Naive thymus-derived CD4-positive, alpha-beta T cell (primary cell): ENCODE data around the gene FBN1. TPM values are rescaled to one million over a fixed set of nuclear protein-coding genes. Genes with fewer than 3 reads are reported as not detected.

Source experiments
- ATAC-seq: fragments of 150-1000 bp; cut with Tn5 transposase; 2 replicates; pipeline ENCODE4 v1.10.0; 2021; ENCODE audit warnings: mild to moderate bottlenecking, moderate library complexity
- CTCF ChIA-PET: fragments of 350-600 bp; sonication (Branson Sonifier 250); formaldehyde crosslinking; loops from one replicate; lab custom pipeline; 2021; ENCODE audit warnings: antibody characterized with exemption; lab: Charles Lee
- POLR2A ChIA-PET: fragments of 350-600 bp; sonication (Branson Sonifier 250); formaldehyde crosslinking; loops from one replicate; lab custom pipeline; 2021; ENCODE audit warnings: antibody characterized with exemption, inconsistent platforms; lab: Charles Lee
- DNase-seq, 9 donors: peaks; one replicate each; pipeline versions ENCODE4 v3.0.0 to v3.0.0-alpha.2; 2020 to 2022; ENCODE audit warnings: mixed read lengths in 1 of 9
- H3K27ac ChIP-seq: one replicate; pipeline ENCODE4 v1.7.0; 2013; ENCODE audit warnings: mild to moderate bottlenecking, low read depth, low read length, moderate library complexity
- H3K27me3 ChIP-seq, 2 donors: one replicate each; pipeline ENCODE4 v1.7.0; 2013; ENCODE audit warnings: low read length in 2 of 2, mild to moderate bottlenecking in 2 of 2, moderate library complexity in 2 of 2; ENCODE audit not compliant: control insufficient read depth in 2 of 2, insufficient read depth in 2 of 2
- H3K36me3 ChIP-seq, 3 experiments: 1 replicate in 2 of 3; 2 replicates in 1 of 3; pipeline ENCODE4 v1.7.0; 2013; ENCODE audit warnings: low read length in 3 of 3, mild to moderate bottlenecking in 3 of 3, moderate library complexity in 1 of 3; ENCODE audit not compliant: insufficient read depth in 3 of 3, control insufficient read depth in 2 of 3
- H3K4me1 ChIP-seq, 2 donors: one replicate each; pipeline ENCODE4 v1.7.0; 2013; ENCODE audit warnings: low read length in 2 of 2, mild to moderate bottlenecking in 2 of 2, moderate library complexity in 1 of 2; ENCODE audit not compliant: control insufficient read depth in 2 of 2, insufficient read depth in 2 of 2
- H3K4me3 ChIP-seq: 2 replicates; pipeline ENCODE4 v1.7.0; 2013; ENCODE audit warnings: mild to moderate bottlenecking, low read length
- H3K9me3 ChIP-seq, 3 experiments: 1 replicate in 2 of 3; 2 replicates in 1 of 3; pipeline ENCODE4 v1.7.0; 2013; ENCODE audit warnings: low read length in 3 of 3; ENCODE audit not compliant: control insufficient read depth in 2 of 3
- H3K27ac Mint-ChIP-seq, 9 donors: one replicate each; pipeline ENCODE4 v1.8.0; 2020 to 2022; ENCODE audit warnings: mixed read lengths in 9 of 9, mild to moderate bottlenecking in 8 of 9, moderate library complexity in 5 of 9, inconsistent platforms in 2 of 9
- H3K27me3 Mint-ChIP-seq, 5 donors: one replicate each; pipeline ENCODE4 v1.8.0; 2021 to 2022; ENCODE audit warnings: mixed read lengths in 5 of 5, mild to moderate bottlenecking in 1 of 5
- H3K36me3 Mint-ChIP-seq, 5 donors: one replicate each; pipeline ENCODE4 v1.8.0; 2020 to 2022; ENCODE audit warnings: mixed read lengths in 5 of 5, mild to moderate bottlenecking in 3 of 5, inconsistent platforms in 1 of 5
- H3K4me1 Mint-ChIP-seq, 7 donors: one replicate each; pipeline ENCODE4 v1.8.0; 2020 to 2022; ENCODE audit warnings: mixed read lengths in 7 of 7, mild to moderate bottlenecking in 3 of 7, inconsistent platforms in 1 of 7
- H3K4me3 Mint-ChIP-seq, 10 donors: one replicate each; pipeline ENCODE4 v1.8.0; 2020 to 2022; ENCODE audit warnings: mild to moderate bottlenecking in 10 of 10, mixed read lengths in 10 of 10, moderate library complexity in 6 of 10, inconsistent platforms in 2 of 10
- H3K9me3 Mint-ChIP-seq, 11 donors: one replicate each; pipeline ENCODE4 v1.8.0; 2020 to 2022; ENCODE audit warnings: mixed read lengths in 11 of 11, mild to moderate bottlenecking in 4 of 11, inconsistent platforms in 1 of 11, moderate library complexity in 1 of 11
- intact Hi-C, 2 donors: fragments of 100-400 bp; cut with micrococcal nuclease; formaldehyde crosslinking; loops; one replicate each; pipeline ENCODE4 v1.15.1; 2023
- polyA plus RNA-seq, 2 donors: library from polyadenylated mRNA; unstranded; fragments of 300-500 nt; fragmentation: Illumina TruSeq; gene quantifications; one replicate each; pipeline ENCODE4 v1.2.3, GENCODE V29; 2021
- total RNA-seq, 6 experiments: library from RNA in 5 of 6; stranded (reverse) in 5 of 6; gene quantifications; 1 replicate in 5 of 6; 2 replicates in 1 of 6; pipeline ENCODE4 v1.2.3 and lab custom pipeline; 2021 to 2026

Gene FBN1
- total and polyA plus RNA-seq, 7 experiments from 2014 or later = 0.03 to 1.3 (median 0.61) TPM; not detected in 1

- Histone ChIP-seq H3K4me1 (no peaks in the 10 kb centered on the region), H3K36me3 (no peaks in the 10 kb centered on the region), H3K4me3 (no peak overlapping the region), H3K27me3 (peaks cover 0 to 2% of the 10 kb centered on the region in 2 donors), H3K9me3 (no peaks in the 10 kb centered on the region), H3K27ac (no peak overlapping the region)
- H3K36me3 Mint-ChIP-seq = no peaks in the 10 kb centered on the region
- H3K4me3 Mint-ChIP-seq = no peak overlapping the region
- no peaks in the 10 kb centered on the region for H3K9me3 Mint-ChIP-seq
- DNase-seq = no peak
- peaks cover 0 to 25% (median 14%) of the 10 kb centered on the region in 5 donors for H3K27me3 Mint-ChIP-seq
- ATAC-seq = no peak
- H3K4me1 Mint-ChIP-seq = no peaks in the 10 kb centered on the region
- intact Hi-C loops = no loop called here
- ChIA-PET CTCF (no interaction called here), POLR2A (no interaction called here)
- H3K27ac Mint-ChIP-seq = no peak overlapping the region
Measured at GRCh38 chr15:48653216-48653615, 7.7 kb upstream of the FBN1 start.

GRCh38 chr15:48652510-48653076, 7.1 kb upstream of the FBN1 start:
- H3K4me1 ChIP-seq = no peaks in the 10 kb centered on the region
- H3K27ac ChIP-seq = no peak overlapping the region
- no peaks in the 10 kb centered on the region for H3K36me3 ChIP-seq
- POLR2A ChIA-PET = no interaction called here
- no peaks in the 10 kb centered on the region for H3K36me3 Mint-ChIP-seq
- no peak overlapping the region for H3K27ac Mint-ChIP-seq
- intact Hi-C loops = no loop called here
- H3K27me3 Mint-ChIP-seq = peaks cover 0 to 29% (median 14%) of the 10 kb centered on the region in 5 donors
- H3K4me3 Mint-ChIP-seq = no peak overlapping the region
- H3K4me1 Mint-ChIP-seq = no peaks in the 10 kb centered on the region
- no peaks in the 10 kb centered on the region for H3K9me3 Mint-ChIP-seq
- ATAC-seq (no peak), DNase-seq (no peak)
- no peak overlapping the region for H3K4me3 ChIP-seq
- peaks cover 0 to 2% of the 10 kb centered on the region in 2 donors for H3K27me3 ChIP-seq
- CTCF ChIA-PET = no interaction called here
- no peaks in the 10 kb centered on the region for H3K9me3 ChIP-seq

GRCh38 chr15:48650931-48651330, 5.4 kb upstream of the FBN1 start:
- CTCF ChIA-PET = no interaction called here
- Histone ChIP-seq H3K9me3 (no peaks in the 10 kb centered on the region), H3K27me3 (peaks cover 0 to 2% of the 10 kb centered on the region in 2 donors), H3K36me3 (no peaks in the 10 kb centered on the region), H3K27ac (no peak overlapping the region), H3K4me3 (no peak overlapping the region), H3K4me1 (no peaks in the 10 kb centered on the region)
- intact Hi-C loops = no loop called here
- H3K4me1 Mint-ChIP-seq = peaks cover 0 to 3% (median 0%) of the 10 kb centered on the region in 7 donors
- no peak overlapping the region for H3K27ac Mint-ChIP-seq
- ATAC-seq (no peak), DNase-seq (no peak)
- no peaks in the 10 kb centered on the region for H3K9me3 Mint-ChIP-seq
- POLR2A ChIA-PET = no interaction called here
- peaks cover 0 to 3% (median 0%) of the 10 kb centered on the region in 5 donors for H3K36me3 Mint-ChIP-seq
- peaks cover 12 to 37% (median 21%) of the 10 kb centered on the region in 5 donors for H3K27me3 Mint-ChIP-seq
- no peak overlapping the region for H3K4me3 Mint-ChIP-seq

- intact Hi-C loops = no loop called here
Measured at GRCh38 chr15:48647962-48648361, 2.5 kb upstream of the FBN1 start.

GRCh38 chr15:48646331-48646730, 822 bp upstream of the FBN1 start:
- intact Hi-C loops = no loop called here
- peaks cover 0 to 3% of the 10 kb centered on the region in 2 donors for H3K27me3 ChIP-seq
- Mint-ChIP-seq H3K36me3 (peaks cover 0 to 3% (median 0%) of the 10 kb centered on the region in 5 donors), H3K27me3 (peaks cover 32 to 61% (median 43%) of the 10 kb centered on the region in 5 donors), H3K27ac (no peak overlapping the region), H3K9me3 (no peaks in the 10 kb centered on the region), H3K4me3 (peak overlapping the region in 6 of 10 donors; percentile 9 to 71 (median 37)), H3K4me1 (peaks cover 0 to 8% (median 5%) of the 10 kb centered on the region in 7 donors)
- H3K4me1 ChIP-seq = no peaks in the 10 kb centered on the region
- no peak overlapping the region for H3K27ac ChIP-seq
- CTCF ChIA-PET = no interaction called here
- H3K9me3 ChIP-seq = no peaks in the 10 kb centered on the region
- H3K4me3 ChIP-seq = no peak overlapping the region
- no peaks in the 10 kb centered on the region for H3K36me3 ChIP-seq
- POLR2A ChIA-PET = no interaction called here
- DNase-seq (no peak), ATAC-seq (no peak)

More at GRCh38 chr15:48647962-48648361, 2.5 kb upstream of the FBN1 start:
- Histone ChIP-seq H3K27ac (no peak overlapping the region), H3K9me3 (no peaks in the 10 kb centered on the region), H3K27me3 (peaks cover 0 to 3% of the 10 kb centered on the region in 2 donors), H3K4me3 (no peak overlapping the region), H3K4me1 (no peaks in the 10 kb centered on the region), H3K36me3 (no peaks in the 10 kb centered on the region)
- Mint-ChIP-seq H3K27me3 (peaks cover 26 to 53% (median 39%) of the 10 kb centered on the region in 5 donors), H3K27ac (no peak overlapping the region), H3K4me1 (peaks cover 0 to 8% (median 5%) of the 10 kb centered on the region in 7 donors), H3K36me3 (peaks cover 0 to 3% (median 0%) of the 10 kb centered on the region in 5 donors), H3K4me3 (no peak overlapping the region), H3K9me3 (no peaks in the 10 kb centered on the region)
- ChIA-PET CTCF (no interaction called here), POLR2A (no interaction called here)
- DNase-seq (no peak), ATAC-seq (no peak)

- H3K27me3 ChIP-seq = peaks cover 0 to 3% of the 10 kb centered on the region in 2 donors
- peaks cover 32 to 67% (median 44%) of the 10 kb centered on the region in 5 donors for H3K27me3 Mint-ChIP-seq
- H3K9me3 Mint-ChIP-seq = no peaks in the 10 kb centered on the region
- intact Hi-C loops = no loop called here
- DNase-seq (peak in 3 of 9 donors; percentile 1 to 35 (median 5)), ATAC-seq (peak; percentile 36)
- H3K4me1 Mint-ChIP-seq = peaks cover 0 to 8% (median 5%) of the 10 kb centered on the region in 7 donors
- peak overlapping the region in 2 of 10 donors; percentile 25 to 68 for H3K4me3 Mint-ChIP-seq
- H3K4me1 ChIP-seq = no peaks in the 10 kb centered on the region
- H3K9me3 ChIP-seq = no peaks in the 10 kb centered on the region
- no peaks in the 10 kb centered on the region for H3K36me3 ChIP-seq
- H3K27ac ChIP-seq = no peak overlapping the region
- H3K27ac Mint-ChIP-seq = no peak overlapping the region
- H3K4me3 ChIP-seq = no peak overlapping the region
- peaks cover 0 to 3% (median 0%) of the 10 kb centered on the region in 5 donors for H3K36me3 Mint-ChIP-seq
- ChIA-PET POLR2A (no interaction called here), CTCF (no interaction called here)
Measured at GRCh38 chr15:48644827-48645557, 517 bp downstream of the FBN1 start.
